ENCODE results near the gene TBC1D21.

The TBC1D21 gene

DNA sequence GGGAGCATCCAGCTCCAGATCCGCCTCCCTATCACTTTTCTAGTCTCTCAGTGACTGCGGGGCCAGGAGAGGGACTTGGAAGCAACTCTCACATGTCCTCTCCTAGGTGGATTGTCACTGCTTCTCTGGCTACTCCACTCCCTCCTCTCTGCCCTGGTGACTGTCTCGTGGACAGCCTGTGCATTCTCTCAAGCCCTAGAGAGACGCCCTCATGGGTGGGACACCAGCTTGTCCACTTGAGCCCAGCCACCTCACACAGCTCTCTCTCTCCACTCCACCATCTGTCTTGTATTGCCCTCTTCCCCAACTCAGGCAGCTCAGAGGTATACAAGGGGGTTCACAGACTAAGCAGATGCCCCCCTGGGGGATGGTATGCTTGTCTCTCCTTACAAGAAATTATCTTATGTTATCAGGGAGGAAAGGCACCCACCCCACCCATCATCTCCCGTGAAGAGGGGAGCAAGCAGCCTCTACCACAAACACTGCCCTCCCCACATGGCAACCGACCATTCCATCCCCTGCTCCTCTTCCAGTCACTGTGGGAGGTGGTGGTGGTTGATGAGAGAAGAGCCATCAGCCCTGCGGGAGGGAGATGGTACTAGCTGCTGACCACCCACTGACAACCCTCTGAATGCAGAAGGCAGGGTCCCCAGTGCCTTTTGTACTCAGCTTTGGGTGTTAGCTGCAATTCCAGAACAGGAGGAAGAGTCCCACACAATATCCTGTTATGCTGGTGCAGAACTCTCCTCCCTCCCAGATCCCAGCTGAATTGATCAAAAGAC, 37.3 kb downstream of the TBC1D21 start:
- FAIRE-seq: no peak

DNA sequence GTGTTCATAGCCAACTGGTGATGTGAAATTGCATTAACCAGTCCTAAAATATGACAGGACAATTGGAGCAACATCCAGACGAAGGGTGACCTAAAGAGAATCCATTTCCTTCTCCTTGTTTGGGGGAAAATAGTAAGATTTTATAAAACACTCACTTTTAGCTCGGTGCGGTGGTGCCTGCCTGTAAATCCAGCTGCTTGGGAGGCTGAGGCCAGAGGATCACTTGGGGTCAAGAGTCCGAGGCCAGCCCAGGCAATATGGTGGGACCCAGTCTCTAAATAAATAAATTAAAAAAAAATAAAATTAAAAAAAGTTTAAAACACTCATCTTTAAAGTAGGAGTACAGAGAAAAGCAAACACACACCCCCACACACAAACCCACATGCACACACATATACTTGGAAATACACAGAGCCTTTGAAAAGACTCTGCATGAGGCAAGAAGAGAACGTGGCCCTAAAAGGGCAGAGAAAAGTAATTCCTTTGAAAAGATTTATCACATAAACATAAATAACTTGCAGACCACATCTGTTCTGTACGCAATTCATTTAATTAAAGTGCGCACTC, 38.7 kb downstream of the TBC1D21 start:
- FAIRE-seq: no peak

DNA sequence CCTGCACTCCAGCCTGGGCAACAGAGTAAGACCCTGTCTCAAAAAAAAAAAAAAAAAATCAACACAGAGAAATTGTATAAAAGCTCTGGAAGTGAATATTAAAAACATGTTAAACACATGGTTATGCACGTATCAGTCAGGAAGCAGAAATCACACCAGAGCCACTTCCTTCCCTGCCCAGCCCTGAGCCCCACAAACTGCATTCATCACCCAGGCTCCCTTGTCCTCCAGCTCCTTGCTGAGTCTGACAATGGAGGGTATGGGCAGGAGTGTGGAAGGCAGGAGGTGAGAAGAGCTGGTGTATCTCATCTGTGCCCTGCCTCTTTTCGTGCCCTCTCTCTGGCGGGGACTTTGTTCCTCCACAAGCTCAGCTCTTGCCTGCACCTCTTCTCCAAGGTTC, 40.8 kb downstream of the TBC1D21 start:
- FAIRE-seq: no peak

DNA sequence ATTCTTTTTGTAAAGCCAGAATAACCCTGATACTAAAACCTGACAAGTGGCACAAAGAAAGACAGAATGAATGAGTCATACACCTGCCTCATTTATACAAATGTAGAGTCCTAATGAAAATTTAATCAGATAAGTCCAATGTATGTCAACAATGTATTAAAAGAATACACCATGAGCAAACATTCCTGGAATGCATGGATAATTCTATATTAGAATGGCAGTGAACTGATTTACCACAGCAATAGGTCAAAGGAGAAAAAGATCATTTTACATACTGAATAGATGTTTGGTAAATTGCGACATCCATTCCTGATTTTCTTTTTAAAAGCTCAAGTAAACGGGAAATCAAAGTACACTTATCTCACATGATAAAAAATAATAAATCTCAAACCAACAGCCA, 41.7 kb downstream of the TBC1D21 start:
- no peak for FAIRE-seq

DNA sequence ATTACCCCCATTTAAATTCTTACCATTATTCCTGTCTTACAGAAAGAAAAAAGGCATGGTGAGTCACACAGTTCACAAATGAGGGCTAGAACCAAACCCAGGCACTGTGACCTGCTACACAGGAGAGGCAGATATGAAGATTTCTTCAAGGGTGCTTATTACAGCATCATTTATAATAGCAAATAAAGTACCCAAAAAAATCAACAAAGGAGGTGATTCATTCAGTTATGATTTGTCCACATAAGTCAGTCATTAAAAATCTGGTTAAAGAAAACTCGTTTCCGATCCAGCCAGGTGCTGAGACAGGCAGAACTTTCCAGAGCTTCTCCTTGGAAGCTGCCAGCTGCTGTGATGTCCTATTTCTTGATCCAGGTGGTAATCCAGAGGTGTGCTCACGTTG, 45.4 kb downstream of the TBC1D21 start:
- FAIRE-seq: no peak

DNA sequence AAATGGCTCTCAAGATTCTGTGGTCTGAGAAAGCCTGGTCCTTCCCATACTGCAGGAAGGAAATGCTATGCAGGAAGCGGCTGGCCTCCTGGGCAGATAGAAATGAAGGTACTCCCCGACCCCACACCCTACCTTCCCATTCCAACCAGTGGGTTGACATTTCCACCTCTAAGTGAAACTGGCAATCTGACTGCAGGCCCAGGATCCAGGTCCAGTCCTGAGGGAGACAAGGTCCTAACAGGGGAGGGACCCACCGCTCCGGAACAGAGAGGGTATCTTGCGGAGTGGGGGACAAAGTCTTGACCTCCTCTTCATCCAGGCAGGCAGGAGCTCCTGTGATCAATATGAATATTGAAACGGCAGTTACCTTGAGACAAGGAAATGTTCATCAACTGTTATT, 46.3 kb downstream of the TBC1D21 start:
- no peak for FAIRE-seq

DNA sequence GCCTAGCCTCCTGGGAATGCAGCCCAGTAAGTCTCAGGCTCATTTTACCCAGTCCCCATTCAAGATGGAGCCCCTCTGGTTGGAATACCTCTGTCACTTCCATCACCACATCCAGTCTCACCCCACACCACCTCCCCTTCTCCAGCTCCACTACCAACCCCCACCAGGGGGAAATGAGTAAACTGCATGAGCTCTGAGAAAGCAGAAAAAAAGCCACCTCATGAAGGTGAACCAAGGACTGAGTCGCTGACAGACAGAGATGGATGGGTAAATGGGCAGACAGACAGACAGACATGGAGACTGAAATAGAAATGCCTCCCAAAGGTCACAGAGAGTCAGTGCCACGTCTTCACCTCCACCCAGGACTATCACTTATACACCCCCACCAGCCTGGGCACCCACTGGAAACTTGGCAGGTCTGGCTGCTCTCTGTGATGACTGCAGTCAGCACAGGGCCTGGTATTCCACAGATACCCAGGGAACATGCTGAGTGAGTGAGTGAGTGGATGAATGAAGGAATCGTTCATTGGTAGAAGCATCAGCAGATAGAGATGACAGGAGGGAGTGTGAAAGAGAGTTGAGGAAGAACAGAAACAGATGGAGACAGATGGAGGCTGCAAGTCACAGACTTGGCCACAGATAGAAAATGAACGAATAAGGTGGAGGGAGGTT, 48.0 kb downstream of the TBC1D21 start:
- no peak for FAIRE-seq

DNA sequence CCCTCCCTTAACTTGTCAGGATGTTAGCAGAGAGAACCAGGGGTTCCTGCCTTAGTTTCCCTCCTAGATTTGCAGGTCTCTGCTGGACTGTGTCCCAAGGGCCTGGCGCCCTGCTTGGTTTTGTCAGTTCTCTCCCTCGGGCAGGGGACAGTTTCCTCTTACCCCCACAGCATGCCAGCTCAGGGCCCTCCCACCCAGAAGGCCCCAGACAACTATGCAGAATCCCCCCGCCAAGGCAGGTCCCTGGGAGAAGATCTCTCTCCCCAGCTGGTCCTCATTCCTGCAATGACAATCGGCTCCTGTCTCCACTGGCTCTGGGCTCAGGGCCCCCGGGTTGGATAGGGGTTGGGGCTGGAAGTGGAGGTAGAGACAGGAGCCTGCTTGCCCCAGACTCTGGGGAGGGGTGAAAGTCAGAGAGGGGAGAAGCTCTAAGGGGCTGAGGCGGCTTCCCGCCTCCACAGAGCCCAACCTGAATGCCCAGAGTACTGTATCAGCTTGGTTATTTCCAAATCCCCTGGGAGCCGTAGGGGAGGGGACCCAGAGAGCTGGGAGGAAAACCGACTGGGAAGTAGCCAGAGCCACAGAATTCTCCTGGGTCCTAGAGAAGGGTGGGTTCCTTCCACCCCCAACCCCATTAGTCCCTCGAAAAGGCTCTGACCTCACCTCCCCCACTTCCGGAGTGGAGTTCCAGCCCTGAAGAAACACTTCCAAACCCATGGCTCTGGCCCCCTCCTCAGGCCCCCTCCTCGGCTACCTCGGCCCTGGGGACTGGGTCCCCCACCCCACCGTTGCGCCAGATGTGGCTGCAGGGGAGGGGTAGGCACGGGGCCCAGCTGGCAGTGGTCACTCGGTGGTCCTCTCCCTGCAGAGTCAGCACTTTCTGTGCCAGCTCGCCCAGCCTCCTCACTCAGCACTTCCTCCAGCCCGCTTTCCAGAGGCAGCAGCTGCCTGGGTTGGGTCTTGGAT, 49.1 kb downstream of the TBC1D21 start:
- no peak for FAIRE-seq

DNA sequence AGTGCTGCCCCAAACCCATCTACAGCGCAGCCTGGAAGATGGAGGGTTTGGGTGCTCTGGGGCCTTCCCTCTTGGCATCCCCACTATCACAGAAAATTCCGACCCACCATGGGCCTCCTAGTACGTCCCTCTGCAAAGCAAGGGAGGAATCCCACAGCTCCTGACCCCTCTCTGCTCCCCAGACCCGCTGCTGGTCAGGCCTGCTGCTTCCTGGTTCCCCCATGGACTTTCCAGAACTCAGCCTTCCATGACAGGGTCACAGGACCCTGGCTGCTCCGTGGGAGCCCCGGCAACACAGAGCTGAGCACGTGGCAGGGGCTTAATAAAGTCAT, 49.8 kb downstream of the TBC1D21 start:
- no peak for FAIRE-seq

DNA sequence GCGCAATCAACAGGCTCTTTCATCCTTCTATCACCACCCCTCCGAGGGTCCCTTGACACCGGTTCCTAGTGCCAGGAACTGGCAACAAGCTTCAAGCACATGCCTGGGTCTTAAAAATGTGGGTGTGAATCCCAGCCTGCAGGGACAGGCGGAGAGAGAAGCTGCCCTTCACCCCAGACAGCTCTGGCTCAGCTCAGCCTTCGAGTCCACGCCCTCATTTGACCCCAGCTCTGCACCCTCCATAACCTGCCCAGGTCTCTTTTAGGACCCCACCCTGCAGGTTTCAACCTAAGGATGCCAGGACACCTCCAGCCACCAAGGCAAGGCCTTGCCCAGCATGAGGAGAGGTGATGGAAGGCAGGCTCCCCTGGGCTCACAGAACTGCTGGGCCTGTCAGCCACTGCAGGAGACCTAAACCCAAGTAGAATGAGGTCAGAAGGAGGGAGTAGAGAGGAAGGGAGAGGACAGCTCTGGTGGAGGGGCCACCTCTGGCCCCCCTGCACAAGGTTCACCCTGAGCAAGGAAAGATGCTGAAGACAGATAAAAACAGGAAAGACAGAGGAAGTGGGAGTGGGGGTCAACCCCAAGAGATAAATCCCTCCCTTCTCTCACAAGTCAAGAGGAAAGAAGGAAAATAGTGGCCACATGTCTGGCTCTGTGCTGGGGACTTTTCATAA, 50.3 kb downstream of the TBC1D21 start:
- FAIRE-seq: no peak

DNA sequence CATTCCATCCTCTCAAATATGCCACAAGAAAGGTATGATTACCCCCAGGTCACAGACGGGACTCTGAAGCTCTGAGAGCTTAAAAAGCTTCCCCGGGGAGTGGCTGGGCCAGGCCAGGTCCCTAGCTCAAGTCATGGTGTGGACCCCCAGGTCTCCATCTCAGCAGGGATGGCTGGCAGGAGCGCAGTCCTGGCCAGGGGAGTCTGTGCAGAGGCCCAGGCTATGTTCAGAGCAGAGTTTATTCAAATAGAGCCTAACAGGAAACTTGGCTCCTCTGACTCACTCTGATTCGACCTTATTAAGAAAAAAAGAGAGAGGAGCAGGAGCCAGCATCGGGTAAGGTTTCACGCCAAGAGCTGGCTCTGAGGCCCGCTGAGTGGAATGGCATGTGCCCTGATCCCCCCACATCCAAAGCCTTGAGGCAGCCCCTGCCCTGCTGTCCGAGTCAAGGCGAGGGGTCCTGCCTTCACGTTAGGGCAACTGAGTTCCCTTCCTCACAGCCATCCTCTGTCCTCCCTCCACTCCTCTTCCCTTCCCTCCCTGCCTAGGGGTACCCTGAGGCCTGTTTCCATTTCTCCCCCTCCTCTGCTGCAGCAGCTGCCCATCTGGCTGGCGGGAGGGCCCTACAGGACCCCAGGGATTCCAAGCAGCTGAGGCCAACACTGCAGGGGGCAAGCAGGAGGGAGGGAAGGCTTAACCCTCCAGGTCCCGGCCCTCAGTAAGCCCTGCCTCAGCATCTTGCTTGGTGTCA, 51.0 kb downstream of the TBC1D21 start:
- FAIRE-seq: no peak

DNA sequence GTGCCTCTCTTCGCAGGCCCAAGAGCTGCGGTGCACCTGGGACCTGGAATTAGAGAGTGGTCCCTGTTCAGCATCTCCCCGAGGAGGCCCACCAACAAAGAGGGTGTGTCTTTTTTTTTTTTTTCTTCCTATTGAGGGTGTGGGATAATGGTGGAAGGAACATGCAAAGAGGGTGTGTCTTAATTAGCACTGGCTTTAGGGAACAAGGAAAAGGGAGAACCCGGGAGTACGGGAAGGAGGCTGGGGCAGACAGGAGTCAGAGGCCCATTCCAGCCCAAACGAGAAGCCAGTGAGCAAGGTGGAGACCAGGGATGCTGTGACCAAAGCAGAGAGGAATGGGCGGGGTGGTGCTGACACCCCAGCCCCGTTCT, 52.5 kb downstream of the TBC1D21 start:
- no peak for FAIRE-seq

DNA sequence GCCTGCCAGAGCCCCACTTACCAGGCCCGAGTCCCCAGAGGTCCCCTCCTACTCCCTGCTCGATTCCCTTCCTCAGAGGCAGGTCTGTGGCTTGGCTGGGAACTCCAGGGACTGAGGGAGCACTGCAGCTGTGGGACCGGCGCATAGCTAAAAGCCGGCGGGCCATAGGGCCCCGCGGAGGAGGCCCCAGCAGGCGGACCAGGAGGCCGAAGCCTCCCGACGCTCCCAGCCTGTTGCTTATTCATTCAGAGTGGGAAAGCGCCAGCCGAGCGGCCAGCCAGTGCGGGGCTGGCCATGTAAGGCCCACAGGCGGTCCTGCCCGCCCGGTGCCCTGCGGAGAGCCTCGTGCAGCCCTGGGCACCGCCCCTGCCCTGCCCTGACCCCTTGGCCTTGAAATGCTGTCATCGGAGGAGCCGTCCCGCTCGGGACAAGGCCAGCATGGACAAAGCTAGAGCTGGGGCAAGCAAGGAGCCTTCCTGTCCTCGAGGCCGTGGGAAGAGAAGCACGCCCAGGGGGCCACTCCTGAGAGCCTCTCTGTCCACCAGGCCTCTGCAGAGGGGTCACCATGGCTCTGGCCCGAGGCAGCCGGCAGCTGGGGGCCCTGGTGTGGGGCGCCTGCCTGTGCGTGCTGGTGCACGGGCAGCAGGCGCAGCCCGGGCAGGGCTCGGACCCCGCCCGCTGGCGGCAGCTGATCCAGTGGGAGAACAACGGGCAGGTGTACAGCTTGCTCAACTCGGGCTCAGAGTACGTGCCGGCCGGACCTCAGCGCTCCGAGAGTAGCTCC, 53.0 kb downstream of the TBC1D21 start, which contains the start of gene LOXL1:
LOXL1 (plus strand) TSS at position 244 of the 784 bp plus-strand sequence; CDS start at position 566, 322 bp downstream.
- no peak for FAIRE-seq

DNA sequence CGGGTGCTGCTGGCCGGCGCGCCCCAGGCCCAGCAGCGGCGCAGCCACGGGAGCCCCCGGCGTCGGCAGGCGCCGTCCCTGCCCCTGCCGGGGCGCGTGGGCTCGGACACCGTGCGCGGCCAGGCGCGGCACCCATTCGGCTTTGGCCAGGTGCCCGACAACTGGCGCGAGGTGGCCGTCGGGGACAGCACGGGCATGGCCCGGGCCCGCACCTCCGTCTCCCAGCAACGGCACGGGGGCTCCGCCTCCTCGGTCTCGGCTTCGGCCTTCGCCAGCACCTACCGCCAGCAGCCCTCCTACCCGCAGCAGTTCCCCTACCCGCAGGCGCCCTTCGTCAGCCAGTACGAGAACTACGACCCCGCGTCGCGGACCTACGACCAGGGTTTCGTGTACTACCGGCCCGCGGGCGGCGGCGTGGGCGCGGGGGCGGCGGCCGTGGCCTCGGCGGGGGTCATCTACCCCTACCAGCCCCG, 53.7 kb downstream of the TBC1D21 start:
- FAIRE-seq: no peak

DNA sequence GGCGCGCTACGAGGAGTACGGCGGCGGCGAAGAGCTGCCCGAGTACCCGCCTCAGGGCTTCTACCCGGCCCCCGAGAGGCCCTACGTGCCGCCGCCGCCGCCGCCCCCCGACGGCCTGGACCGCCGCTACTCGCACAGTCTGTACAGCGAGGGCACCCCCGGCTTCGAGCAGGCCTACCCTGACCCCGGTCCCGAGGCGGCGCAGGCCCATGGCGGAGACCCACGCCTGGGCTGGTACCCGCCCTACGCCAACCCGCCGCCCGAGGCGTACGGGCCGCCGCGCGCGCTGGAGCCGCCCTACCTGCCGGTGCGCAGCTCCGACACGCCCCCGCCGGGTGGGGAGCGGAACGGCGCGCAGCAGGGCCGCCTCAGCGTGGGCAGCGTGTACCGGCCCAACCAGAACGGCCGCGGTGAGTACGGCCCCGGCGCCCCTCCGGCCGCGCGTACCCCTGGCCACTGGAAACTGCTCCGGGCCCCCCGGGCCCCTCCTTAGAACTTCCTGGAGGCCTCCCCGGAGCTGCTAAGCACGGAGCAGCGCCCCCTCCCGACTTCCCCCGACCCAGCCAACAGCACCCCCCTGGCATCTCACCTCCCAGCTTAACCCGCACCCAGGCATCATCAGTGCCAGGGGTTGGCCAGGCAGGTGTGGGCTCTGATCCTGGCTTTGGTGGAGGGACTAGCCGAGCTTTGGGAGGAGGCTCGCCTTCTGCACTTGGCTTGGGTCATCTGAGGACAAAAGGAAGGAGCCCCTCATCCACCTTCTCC, 54.3 kb downstream of the TBC1D21 start:
- FAIRE-seq: no peak

DNA sequence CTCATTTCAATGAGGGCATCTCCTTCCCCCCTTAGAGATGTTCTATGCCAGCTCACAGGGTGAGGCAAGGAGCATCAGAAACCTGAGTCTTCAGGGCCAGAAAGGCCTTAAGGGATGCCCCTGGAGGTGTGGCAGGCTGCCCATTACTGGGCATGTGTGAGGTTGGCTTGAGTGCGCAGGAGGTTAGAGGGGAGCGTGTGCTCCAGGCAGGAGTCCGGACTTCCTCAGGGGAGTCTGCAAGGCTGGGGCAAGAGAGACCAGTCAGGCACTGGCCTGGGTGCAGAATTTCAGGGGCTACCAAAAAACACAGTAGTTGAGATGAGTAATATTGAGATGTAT, 54.8 kb downstream of the TBC1D21 start:
- no peak for FAIRE-seq

DNA sequence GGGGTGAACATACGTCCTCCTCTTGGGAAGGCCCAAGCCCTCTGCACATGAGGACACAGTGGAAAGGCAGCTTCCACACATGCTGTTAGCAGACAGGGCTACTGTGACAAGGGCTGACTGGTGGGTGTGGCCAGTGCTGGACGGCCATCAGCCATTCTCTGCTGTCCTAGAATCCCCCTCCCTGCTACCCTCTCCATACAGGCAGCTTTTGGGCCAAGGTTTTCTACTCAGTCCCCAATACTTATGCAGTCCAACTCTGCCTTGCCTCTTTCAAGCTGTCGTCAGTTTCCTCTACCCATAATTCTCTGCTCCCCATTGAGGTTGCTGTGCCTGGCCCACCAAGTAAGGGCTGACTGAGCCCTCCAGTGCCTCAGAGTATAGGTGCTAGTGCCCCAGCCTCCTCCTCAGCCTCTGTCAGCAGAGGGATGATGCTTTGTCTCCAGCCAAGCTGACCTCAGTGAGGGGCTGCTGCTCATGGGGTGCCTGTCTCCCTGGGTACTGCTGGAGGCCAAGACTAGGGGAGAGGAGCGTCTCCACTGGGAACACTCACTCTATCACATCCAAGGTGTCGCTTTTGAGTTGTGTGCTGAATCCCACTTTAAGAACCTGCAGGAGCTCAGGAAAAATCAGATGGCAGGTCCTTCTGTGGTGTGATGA, 55.7 kb downstream of the TBC1D21 start:
- no peak for FAIRE-seq

DNA sequence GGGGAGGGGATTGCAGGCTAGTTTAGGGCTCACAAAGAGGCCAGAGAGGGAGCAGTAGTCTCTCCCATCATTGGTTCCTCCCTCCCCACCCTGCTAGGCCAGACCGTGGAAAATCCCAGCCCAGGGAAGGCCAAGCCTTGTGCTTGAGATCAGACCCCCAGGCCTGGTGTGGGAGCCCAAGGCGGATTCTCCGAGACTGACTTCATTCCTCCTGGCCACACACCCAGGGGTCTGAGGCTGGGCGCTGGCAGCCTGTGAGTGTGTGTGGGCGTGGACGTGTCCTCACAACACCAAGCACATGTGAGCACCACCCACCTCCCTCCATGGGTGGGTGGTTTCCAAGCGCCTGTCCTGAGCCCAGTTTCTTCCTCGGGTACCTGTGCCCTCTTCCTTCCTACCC, 57.0 kb downstream of the TBC1D21 start:
- FAIRE-seq: no peak

DNA sequence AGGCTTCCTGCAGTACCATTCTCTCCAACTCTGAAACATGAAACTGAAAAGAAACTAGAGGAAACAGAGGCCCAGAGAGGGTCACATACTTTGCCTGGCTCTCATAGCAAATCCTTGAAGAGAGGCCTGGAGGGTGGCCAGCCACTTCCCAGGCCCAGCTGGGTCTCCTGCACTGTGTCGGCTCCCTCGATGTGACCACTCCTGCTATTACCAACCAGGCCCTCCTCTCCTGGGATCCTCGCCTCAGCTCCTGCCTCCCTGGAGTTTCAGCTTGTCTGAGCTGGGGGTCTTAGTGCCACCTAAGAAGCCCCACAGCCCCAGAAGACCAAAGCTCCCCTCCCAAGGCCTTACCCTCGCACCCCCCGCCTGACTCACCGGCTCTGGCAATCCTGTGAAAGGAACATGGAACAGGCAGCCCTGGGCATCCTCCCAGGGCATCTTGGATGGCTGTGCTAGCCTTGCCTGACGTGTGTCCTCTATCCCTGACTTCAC, 57.5 kb downstream of the TBC1D21 start:
- no peak for FAIRE-seq

Measured in islet of Langerhans (tissue), 1 donor.